GM12874 (cell line): ENCODE measurements around the gene GTF2H1.

Experiments
- TF ChIP-seq, protein P1 (sequence below): IDR thresholded peaks from 2 replicates; pipeline ENCODE4 v1.5.1; 2011; ENCODE audit warnings: low read depth, mild to moderate bottlenecking, control low read depth, low read length, moderate library complexity; ENCODE audit not compliant: insufficient read depth

The GTF2H1 gene

DNA sequence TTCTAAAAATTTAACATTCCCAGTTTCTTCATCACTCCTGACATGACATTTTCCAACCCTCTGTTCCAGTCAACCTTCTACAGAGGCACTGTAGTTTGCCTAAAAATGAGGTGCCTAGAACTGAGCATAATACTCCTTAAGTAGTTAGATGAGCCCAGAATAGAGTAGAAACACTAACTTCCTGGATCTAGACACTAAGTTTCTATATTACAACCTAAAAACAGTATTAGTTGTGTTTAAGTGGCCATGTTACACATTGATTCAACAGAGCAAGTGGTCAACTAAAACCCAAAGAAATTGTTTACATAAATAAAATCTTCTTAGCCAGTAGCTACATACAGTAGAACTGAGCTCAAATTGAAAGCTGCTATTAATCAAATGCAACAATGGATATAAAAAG is 1.8 kb upstream of the GTF2H1 start:
- TF ChIP-seq, protein P1, sequence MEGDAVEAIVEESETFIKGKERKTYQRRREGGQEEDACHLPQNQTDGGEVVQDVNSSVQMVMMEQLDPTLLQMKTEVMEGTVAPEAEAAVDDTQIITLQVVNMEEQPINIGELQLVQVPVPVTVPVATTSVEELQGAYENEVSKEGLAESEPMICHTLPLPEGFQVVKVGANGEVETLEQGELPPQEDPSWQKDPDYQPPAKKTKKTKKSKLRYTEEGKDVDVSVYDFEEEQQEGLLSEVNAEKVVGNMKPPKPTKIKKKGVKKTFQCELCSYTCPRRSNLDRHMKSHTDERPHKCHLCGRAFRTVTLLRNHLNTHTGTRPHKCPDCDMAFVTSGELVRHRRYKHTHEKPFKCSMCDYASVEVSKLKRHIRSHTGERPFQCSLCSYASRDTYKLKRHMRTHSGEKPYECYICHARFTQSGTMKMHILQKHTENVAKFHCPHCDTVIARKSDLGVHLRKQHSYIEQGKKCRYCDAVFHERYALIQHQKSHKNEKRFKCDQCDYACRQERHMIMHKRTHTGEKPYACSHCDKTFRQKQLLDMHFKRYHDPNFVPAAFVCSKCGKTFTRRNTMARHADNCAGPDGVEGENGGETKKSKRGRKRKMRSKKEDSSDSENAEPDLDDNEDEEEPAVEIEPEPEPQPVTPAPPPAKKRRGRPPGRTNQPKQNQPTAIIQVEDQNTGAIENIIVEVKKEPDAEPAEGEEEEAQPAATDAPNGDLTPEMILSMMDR, result no peak

DNA sequence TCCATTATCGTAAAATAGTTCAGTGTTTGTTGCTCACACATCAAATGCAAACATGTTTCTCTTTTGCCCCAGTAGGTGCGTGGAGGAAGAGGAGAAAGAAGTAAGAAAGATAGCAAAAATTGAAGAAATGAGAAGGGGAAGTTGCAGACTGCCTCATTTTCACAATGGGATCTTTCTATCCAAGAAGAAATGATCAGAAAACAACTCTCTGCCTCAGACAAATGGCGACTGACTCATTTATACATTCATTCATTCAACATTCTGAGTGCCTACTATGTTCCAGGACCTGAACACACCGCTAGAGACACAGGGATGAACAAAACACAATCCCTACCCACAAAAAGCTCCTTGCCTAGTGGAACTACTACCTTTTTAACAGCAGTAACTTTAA is 794 bp upstream of the GTF2H1 start:
- TF ChIP-seq, protein P1, result no peak

DNA sequence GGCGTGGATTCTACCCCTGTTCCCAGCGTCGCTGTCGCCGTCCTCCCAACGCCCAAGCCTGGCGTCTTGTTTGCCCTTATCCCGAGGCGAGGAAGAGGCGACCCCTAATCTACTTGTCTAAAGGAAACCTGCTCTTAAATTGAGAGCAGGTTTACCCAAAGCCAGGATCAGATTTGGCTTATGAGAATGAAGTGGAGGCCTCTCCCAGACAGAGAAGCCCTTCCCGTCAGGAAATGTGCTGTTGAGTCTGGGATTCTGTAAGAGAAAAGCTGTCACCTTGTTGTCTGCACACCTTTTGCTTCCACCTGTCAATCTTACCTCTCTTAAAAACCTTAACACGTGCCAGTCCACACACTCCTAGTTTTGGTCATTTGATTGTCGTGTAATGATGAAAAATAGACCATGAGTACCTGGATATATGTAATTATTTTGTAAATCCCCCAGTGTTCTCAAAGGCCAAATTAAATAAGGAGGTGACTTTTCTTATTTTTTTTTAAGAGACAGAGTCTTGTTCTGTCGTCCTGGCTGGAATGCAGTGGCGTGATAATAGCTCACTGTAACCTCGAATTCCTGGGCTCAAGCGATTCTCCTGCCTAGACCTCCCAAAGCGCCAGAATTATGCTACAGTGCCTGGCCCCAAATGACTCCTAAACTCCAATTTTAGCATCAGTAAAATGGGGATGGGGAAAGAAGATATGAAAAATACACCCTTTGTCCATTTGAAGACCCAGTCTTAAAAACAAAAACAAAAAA is 627 bp downstream of the GTF2H1 start:
- TF ChIP-seq, protein P1, result no peak

DNA sequence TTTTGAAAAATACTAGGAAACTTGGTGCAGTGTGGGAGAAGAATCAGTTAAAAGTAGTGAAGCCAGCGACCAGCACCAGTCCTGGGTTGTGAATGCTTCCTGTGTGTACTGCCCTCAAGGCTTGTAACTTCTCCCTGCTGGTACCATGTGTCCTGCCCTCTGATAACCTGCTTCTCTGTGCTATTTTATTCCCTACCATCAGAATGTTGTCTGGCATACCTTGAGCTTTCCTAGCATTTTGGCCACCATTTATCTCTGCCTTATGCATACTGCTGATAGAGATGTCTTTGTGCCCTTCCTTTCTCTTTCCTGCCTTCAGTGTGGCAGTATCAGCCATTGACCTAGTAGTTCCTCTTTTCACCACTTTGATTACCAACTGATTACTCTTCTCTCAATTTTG is 2.0 kb downstream of the GTF2H1 start:
- TF ChIP-seq, protein P1, result no peak

DNA sequence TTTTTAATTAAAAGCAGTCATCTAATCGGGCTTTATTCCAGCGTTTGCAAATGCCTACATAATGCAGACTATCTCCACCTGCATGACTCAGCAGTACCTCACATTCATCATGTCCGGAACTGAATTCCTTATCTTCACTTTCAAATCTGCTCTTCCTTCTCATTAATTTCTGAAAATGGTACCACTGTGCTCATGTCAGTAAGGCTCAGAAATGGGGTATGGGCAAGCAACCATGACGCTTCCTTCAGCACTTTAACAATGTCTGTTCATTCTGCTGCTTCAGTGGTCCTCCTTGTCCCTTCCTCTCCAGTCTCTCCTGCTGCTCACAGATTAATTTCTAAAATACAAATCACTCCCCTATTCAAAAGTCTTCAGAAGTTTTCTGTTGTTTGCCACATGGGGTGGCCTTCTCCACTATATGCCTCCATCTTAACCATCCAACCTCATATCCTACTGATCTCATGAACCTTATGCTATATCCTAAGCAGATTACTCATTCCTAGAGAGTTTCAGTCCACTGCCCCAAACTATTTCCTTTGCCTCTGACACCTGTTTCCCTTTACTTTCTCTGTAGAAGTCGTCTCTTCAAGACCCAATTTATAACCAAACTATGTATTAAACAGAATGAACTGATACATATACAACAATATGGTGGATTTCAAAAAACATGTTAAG is 7.0 kb downstream of the GTF2H1 start:
- TF ChIP-seq, protein P1, result no peak

DNA sequence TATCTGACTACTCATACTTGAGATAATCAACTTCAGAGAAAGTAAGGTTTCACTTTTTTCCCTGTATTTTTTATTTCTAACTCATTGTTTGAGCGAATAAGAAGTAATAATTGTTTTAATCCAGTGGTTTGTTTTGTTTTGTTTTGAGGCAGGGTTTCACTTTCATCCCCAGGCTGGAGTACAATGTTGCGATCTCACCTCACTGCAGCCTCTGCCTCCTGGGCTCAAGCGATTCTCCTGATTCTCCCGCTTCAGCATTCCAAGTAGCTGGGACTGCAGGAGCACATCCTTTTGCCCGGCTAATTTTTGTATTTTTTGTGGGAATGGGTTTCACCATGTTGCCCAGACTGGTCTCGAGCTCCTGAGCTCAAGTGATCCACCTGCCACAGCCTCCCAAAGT is 8.6 kb downstream of the GTF2H1 start:
- TF ChIP-seq, protein P1, result no peak

DNA sequence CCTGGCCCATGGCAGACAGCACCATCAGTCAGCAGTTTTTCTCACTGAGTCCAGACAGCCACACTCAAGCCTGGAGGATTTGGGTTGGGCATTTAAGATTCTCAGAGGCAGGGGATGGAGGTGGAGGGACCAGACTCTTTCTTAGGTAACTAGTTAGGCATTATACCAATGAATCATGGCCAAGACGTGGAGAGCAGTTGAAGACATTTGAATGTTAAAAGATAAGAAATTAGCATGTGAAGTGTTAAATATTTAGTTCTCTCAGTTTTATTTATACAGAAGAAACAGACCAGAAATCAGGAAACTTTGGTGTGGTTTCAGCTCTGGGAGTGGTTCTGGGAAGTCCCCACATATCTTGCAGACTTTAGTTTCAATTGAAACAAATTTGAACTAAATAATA is 9.9 kb downstream of the GTF2H1 start:
- TF ChIP-seq, protein P1, result no peak
